ENCODE measurements around the gene GTF2H1.

DNA sequence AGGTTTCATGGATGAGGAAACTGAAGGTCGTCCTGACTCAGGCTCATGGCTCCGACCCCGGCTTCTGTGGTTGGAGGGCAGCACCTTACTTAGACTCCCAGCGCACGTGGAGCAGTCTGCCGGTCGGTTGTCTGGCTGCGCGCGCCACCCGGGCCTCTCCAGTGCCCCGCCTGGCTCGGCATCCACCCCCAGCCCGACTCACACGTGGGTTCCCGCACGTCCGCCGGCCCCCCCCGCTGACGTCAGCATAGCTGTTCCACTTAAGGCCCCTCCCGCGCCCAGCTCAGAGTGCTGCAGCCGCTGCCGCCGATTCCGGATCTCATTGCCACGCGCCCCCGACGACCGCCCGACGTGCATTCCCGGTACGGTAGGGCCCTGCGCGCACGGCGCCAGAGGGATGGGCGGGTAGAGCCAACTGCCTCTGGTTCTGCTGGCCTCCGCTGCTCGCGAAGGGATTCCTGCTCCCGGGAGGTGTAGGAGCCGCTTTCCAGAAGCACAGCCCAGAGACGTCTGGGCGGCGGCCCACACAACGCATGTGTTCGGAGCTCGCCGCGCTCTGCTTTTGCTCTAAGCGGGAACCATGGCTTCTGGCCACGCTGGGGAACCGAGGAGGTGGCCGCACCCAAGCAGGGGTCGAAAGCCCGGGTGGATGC lies 72.0 kb downstream of the GTF2H1 start, which contains the start of gene LDHA:
- TF ChIP-seq, protein P1, sequence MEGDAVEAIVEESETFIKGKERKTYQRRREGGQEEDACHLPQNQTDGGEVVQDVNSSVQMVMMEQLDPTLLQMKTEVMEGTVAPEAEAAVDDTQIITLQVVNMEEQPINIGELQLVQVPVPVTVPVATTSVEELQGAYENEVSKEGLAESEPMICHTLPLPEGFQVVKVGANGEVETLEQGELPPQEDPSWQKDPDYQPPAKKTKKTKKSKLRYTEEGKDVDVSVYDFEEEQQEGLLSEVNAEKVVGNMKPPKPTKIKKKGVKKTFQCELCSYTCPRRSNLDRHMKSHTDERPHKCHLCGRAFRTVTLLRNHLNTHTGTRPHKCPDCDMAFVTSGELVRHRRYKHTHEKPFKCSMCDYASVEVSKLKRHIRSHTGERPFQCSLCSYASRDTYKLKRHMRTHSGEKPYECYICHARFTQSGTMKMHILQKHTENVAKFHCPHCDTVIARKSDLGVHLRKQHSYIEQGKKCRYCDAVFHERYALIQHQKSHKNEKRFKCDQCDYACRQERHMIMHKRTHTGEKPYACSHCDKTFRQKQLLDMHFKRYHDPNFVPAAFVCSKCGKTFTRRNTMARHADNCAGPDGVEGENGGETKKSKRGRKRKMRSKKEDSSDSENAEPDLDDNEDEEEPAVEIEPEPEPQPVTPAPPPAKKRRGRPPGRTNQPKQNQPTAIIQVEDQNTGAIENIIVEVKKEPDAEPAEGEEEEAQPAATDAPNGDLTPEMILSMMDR (IDR thresholded peaks at IDR 0.05) = no peak
- TF ChIP-seq EZH2 (IDR thresholded peaks at IDR 0.05) (no peak), EZH2phosphoT487 (IDR thresholded peaks at IDR 0.05) (no peak)

Data from neural progenitor cell (in vitro differentiated cells).